HG02938 (cell line): ENCODE results near the gene C12orf43.

Experiments used
- ATAC-seq: cut with Tn5 transposase; IDR thresholded peaks from one replicate; pipeline ENCODE4 v1.9.1; 2021; ENCODE audit warnings: mild to moderate bottlenecking, moderate library complexity; ENCODE audit not compliant: unreplicated experiment

Gene C12orf43

DNA sequence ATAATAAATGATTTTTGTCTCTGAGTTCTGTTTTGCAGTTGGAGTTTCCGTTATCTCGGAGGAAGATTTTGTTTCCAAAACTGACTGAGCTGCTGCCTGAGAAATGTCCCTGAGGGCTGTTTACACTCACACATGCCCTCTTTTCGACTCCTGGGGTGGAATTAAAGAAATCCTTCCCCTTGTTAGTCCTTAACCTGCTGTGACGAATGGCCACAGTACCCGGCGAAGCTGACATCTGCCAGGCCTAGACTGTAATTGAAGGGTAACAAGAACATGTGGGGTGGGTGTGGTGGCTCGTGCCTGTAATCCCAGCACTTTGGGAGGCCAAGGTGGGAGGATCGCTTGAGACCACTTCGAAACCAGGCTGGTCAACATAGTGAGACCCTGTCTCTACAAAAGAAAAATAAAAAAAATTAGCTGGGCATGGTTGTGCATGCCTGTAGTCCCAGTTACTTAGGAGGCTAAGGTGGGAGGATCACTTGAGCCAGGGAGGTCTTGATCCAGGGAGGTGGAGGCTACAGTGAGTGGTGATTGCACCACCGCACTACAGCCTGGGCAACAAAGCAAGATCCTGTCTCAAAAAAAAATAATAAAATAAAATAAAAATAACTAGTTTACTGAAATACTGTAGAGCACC, 14.4 kb upstream of the C12orf43 start:
- no peak for ATAC-seq

DNA sequence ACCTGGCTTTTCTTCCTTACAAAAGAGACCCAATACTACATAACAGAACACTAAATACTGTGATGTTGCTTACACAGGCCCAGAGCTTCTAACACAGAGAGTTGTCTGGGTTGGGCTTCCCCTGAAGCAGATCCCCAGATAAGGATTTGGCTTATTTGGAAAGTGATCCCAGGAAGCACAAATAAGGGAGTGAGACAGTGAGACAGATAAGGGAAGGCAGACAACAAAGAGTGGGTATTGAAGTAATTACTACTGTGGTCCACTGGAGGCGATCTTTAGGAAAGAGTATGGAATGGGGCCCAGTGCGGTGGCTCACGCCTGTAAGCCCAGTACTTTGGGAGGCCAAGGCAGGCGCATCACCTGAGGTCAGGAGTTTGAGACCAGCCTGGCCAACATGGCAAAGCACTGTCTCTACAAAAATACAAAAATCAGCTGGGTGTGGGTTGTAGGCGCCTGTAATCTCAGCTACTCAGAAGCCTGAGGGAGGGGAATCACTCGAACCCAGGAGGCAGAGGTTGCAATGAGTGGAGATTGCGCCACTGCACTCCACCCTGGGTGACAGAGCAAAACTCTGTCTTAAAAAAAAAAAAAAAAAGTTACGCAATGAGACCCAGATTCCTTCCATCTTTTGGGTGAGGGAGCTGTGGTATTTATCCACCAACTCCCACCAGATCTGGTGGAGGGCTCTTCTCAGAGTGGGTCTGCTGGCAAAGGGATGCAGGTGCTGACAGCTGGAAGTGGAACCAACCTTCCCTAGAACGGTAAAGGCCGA, 10.2 kb upstream of the C12orf43 start:
- ATAC-seq = no peak

DNA sequence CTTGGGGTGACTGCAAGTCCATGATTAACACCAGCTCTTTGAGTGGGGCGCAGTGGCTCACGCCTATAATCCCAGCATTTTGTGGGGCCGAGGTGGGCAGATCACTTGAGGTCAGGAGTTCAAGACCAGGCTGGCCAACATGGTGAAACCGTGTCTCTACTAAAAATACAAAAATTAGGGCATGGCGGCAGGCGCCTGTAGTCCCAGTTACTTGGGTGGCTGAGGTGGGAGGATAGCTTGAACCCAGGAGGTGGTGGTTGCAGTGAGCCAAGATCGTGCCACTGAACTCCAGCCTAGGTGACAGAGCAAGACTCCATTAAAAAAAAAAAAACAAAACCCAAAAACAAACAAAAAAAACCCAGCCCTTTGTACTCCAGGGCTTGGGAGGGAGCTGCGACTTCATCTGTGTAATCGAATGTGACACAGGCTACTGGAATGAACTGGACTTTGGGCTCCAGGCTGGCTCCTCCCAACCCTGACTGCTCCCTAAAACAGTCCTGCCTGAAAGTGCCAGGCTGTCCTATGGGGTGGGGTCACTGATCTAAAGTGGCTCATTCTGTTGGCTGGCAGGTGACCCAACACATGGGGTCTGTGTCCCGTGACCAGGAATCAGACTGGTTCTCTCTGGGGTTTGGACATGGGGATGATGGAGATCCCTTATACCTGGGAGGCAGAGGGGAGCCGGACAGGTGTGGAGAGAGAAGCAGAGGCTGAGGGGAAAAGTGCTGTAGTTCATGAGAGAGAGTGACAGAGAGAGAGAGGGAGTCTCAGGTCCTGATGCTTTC, 9.3 kb upstream of the C12orf43 start:
- ATAC-seq = no peak

DNA sequence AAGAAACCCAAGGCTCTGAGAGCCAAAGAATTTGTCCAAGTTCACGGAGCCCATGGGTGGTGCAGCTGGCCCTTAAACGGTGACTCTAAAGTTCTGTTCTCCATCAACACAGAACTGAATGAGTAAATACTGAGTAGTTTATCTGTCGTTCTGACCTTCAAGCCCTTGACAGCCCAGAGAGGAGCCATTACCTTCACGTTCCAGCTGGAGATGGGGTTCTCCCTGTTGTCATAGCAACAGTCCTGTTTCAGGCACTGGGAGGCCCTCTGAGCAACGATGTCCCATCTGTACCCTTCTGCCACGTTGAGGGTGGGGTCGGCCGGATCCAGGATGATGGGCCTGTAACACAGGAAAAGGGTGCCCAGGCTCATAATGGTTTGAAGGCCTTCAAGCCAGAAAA, 7.5 kb upstream of the C12orf43 start:
- ATAC-seq = no peak

DNA sequence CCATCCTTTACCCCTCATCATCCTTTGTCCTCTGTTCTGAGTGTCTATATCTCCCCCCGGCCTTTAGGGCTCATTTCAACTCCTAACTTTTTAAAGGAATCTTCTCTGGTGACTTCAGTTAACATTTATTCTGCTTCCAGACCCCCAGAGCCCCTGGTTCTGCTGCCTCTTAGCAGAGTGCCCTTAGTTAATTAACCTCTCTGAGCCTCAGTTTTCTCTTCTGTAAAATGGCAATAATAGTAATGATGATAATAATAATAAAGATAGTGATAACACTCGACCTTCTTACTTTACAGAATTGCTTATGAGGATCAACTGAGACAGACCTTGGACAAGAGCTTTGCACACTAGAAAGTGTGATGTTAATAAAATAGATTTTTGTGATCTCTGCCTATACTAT, 6.4 kb upstream of the C12orf43 start:
- ATAC-seq = no peak

DNA sequence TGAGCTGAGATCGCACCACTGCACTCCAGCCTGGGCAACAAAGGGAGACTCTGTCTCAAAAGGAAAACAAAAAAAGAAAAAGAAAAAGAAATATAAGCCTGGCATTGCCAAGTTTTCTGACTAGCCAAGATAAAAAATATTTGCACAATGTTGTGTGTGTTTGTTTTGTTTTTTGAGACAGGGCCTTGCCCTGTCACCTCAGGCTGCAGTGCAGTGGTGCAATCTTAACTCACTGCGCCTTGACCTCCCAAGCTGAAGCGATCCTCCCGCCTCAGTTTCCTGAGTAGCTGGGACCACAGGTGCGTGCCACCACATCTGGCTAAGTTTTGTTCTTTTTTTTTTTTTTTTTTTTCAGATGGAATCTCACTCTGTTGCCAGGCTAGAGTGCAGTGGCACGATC, 5.5 kb upstream of the C12orf43 start:
- ATAC-seq = no peak

DNA sequence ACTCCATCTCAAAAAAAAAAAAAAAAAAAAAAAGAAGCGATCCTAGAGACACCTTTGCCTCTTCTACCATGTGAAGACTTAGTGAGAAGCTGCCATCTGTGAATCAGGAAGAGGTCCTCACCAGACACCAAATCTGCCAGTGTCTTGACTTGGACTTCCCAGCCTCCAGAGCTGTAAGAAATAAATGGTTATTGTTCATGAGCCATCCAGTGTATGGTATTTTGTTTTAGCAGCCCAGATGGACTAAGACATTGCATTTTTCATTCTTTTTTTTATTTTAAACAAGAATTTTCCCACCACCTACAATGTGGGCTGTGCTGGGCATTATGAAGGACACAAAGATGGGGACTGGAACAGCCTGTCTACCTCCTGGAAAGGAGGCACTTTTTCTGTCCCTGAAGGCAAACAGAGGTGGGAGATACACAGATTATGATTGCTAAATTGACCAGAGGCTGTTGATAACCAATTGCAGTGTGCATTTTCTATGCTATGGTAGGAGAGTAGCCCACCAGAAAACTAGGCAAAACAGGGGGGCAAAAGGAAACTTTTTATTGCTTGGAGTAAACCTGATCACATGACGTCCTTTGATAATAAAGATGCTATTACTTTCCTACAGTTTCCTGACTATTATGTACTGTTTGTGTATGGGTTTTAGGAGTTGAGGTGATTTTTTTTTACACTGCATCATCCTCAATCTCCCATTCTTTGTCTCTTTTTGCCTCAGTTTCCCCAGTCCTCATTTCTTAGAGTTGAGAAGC, 2.8 kb upstream of the C12orf43 start:
- ATAC-seq = no peak

DNA sequence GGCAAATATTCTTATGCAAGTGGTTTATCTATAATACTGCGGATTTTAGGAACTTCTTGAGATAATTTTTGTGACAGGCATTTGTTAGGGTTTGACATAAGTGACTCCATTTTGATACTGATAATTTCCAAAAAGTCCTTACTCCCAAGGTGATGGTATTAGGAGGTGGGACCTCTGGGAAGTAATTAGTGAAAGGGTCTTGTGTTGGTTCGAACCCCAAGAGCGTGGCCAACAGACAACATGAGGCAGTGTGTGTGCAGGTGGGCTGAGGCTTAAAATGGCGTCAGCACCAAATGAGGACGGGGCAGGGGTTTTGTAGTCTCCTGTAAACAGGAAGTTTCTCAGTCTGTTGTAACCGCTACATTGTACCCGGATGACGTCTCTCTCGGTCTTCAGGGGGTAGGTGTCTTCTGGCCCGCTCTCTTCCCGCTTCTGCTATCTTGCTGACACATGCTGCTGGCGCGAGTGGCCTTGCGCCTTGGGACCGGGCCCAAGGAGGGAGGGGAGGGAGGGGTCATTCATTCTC, 1.7 kb upstream of the C12orf43 start:
- no peak for ATAC-seq

DNA sequence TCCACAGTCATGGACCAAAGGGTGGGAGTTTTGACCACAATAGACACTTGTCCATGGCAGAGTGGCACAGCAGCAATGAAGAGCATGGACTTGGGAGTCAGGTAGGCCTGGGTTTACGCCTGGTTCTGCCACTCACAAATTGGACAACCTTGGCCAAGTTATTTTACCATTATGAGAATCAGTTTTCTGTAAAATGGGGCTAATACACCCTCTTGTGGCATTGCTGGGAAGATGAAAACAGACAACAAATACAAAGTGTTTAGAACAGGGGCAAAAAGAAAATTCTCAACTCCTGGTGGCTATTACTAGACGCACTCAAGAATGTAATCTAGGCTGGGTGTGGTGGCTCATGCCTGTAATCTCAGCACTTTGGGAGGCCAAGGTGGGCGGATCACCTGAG, 2.6 kb downstream of the C12orf43 start:
- ATAC-seq = no peak

DNA sequence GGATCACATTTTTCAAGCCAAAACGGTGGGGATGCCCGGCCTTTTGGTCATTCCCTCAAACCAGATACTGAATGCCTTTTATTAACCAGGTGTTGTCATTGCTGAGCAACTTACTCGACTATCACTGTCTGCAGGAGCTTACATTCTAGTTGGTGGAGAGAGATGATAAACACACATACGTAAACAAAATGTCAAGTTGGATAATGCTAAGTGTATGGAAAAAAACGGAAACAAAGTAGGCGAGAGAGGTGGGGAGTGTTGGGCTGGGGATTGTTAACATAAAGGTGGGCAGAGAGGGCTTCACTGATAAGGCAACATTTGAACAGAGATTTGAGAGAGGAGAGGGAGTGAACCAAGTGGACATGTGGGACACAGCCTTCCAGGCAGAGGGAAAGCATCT, 4.5 kb downstream of the C12orf43 start:
- no peak for ATAC-seq

DNA sequence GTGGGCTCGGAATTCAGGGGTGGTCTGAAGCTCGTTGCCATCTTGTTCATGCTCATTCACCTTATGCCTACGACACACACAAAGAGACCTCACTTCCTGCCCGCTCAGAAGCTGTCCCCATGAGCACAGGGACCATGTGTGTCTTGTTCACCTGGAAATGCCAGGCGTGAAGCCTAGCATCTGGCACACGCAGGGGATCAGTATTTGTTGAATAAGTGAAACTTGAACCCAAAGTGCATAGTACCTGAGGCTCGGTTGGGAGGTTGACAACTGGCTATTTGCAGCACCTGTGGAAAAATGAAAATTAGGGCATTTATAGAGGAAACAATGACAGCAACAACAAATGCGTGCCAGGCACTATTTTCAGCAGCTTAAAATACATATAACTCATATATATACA, 5.4 kb downstream of the C12orf43 start:
- ATAC-seq = no peak

DNA sequence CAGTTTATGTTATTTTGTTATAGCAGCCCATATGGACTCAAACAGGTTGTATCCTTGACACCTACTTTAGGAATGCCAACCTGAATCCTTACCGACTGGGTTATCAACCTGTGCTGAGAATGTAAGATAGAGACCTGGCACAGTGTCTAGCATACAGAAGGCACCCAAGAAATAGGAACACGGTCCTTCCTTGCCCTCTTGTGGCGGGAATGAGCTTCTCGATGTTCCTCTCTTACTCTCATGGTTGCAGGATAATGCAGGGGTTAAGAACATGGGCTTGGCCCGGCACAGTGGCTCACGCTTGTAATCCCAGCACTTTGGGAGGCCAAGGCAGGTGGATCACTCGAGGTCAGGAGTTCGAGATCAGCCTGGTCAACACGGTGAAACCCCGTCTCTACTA, 6.5 kb downstream of the C12orf43 start:
- no peak for ATAC-seq

DNA sequence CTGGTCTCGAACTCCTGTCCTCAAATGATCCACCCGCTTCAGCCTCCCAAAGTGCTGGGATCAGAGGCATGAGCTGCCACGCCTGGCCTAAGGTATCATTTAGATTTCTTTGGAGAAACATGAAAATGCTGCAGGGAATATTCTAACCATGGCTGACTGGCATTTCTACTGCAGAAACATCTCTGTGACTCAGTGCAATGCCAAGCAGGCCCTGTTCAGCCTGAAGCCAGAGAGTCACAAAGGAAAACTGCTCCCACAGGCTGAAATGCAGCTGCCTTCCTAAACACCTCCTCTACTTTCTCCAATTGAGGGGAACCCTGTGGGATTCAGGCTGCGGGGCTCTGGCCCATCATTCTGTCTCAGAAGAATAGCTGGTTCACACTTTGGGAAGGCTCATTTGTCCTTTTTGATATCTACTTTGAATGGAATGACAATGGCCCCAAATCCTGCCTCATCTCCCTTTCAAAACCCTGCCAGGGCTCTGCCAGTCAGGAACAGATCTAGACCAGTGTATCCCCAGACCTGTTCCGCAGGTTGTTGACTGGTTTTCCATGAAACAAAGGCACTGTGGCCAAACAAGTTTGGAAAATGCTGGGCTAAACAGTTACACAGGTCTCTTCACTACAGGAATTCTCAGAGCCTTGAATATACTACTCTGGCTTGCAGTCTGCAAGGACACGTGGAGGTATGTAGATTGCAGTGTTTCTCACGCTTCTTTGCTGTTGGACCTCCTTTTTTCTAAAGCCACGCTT, 7.8 kb downstream of the C12orf43 start:
- ATAC-seq = no peak

DNA sequence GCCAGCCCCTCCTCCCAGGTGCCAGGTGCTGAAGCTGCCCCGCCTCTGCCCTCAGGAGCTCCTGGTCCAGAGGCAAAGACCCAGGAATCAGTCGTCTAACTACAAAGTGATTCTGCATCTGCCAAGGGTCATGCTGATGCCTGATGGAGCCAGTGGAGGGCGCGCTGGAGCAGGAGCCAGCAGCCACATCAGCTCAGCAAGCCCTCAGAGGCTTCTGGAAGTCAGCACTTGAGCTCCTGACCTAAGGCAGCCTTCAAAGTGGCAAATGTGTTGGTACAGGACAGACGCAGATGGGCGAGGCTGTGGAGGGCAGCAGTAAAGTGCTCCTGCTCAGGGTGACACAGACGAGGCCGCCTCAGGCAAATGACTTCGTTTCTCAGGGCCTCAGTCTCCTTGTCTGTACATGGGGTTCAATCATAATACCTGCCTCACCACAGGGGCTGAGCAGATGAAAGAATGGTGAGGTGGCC, 10.9 kb downstream of the C12orf43 start:
- no peak for ATAC-seq

DNA sequence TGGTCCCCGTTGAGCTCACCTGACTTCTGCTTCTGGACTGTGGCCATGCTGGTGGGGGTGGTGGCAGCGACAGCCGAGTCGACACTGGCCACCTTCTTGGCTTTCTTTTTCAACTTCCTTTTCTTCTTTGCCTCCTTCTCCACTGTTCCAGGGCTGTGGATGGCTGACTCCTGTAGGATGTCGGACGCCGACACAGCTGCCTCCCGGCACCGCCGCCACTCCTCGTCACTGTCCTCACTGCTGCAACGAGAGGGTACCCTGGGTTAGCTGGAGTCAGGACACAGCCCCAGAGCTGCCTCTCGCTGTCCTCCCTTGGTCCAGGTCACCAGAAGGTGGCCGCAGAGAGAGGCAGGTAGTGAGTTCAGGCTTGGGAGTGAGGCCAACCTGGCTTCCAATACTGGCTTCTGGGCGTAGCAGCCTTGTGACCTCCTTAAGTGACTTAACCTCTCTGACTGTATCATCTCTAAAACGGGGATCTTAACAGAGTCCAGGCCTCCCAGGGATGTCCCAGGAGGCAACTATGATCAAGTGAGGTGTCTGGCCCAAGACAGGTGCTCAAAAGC, 12.0 kb downstream of the C12orf43 start:
- ATAC-seq = no peak

DNA sequence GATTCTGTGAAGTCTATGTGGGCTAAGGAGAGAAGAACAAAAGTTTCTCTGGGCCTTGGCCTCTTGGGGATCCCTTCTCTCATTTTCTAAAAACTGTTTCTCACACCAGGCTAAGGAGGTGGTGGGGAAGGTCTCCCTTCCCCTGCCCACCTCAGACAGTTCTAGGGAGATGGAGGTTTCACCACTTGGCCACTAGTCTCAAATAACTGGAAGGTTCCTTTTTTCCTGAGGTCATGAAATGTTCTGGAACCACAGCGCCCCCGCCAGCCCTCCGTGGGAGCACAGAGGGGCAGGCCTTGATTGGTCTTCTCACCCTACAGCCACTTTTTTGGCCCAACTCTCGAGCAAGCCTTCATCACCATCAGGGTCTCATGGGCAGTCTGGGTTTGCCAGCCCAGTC, 12.6 kb downstream of the C12orf43 start:
- no peak for ATAC-seq

DNA sequence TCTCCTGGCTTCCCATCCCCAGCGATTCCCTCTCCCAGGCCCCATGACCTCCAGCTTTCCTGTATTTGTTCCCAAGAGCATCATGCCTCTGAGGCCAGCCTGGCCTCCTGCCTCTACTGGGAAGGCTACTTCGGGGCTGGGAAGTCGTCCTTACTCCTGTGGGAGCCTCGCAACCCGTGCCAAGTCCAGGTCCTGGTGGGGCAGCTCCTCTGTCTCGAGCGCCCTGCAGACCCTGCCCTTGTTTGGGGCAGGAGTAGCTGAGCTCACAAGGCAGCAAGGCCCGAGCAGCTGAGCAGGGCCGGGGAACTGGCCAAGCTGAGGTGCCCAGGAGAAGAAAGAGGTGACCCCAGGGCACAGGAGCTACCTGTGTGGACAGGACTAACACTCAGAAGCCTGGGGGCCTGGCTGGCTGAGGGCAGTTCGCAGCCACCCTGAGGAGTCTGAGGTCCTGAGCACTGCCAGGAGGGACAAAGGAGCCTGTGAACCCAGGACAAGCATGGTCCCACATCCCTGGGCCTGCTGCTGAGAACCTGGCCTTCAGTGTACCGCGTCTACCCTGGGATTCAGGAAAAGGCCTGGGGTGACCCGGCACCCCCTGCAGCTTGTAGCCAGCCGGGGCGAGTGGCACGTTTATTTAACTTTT, 14.3 kb downstream of the C12orf43 start:
- ATAC-seq = no peak

DNA sequence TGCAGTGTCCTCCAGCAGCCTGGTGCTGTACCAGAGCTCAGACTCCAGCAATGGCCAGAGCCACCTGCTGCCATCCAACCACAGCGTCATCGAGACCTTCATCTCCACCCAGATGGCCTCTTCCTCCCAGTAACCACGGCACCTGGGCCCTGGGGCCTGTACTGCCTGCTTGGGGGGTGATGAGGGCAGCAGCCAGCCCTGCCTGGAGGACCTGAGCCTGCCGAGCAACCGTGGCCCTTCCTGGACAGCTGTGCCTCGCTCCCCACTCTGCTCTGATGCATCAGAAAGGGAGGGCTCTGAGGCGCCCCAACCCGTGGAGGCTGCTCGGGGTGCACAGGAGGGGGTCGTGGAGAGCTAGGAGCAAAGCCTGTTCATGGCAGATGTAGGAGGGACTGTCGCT, 15.2 kb downstream of the C12orf43 start:
- no peak for ATAC-seq

DNA sequence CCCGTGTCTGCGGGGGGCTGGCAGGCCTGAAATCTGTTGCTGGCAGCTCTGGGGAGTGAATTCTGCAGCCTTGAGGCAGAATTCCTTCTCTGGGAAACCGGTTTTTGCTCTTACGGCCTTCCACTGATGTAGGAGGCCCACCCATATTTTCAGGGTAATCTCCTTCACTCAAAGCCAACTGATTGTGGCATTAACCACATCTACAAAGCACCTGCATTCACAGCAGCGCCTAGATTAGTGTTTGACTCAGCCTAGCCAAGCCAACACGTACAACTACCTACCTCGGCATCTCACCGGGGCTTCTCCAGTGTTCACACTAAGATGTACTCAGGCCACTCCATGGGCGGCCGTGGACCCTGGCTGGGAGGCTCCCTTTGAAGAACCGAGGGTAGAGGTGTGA, 15.8 kb downstream of the C12orf43 start:
- ATAC-seq = no peak
